A673 (cell line): ENCODE measurements around the gene PAX5. TPM values are rescaled to one million over a fixed set of nuclear protein-coding genes. Genes with fewer than 3 reads are reported as not detected.

Experiments used
- BruUV-seq: library from RNA; stranded (reverse); fragments of 400-500 nt; replicated peaks from 2 replicates; lab custom pipeline; 2021; lab: Mats Ljungman, UMichigan
- CTCF ChIA-PET: fragments of 300-600 bp; sonication (Branson Sonifier 250); formaldehyde crosslinking; loops from one replicate; lab custom pipeline; 2022; ENCODE audit warnings: antibody characterized with exemption; lab: Charles Lee
- POLR2A ChIA-PET: fragments of 300-600 bp; sonication (Branson Sonifier 250); formaldehyde crosslinking; loops from one replicate; lab custom pipeline; 2022; ENCODE audit warnings: antibody characterized with exemption; ENCODE audit not compliant: low non-redundant PET; lab: Charles Lee
- DNase-seq: peaks from one replicate; pipeline ENCODE4 v3.0.0-alpha.2; 2015; ENCODE audit warnings: low spot score
- H3K27ac ChIP-seq: fragments of 200-600 bp; sonication (generic); 2 replicates; pipeline ENCODE4 v1.5.1; 2016; ENCODE audit warnings: mixed run types, low read depth, mild to moderate bottlenecking, mixed read lengths, antibody characterized with exemption, low read length; ENCODE audit not compliant: poor library complexity, severe bottlenecking
- H3K27me3 ChIP-seq: fragments of 200-600 bp; sonication (generic); replicated peaks from 2 replicates; pipeline ENCODE4 v1.6.1; 2017; ENCODE audit warnings: mixed run types, low read depth, mild to moderate bottlenecking, mixed read lengths, antibody characterized with exemption, low read length; ENCODE audit not compliant: insufficient read depth, poor library complexity
- H3K36me3 ChIP-seq: fragments of 200-600 bp; sonication (generic); 2 replicates; pipeline ENCODE4 v1.6.1; 2016; ENCODE audit warnings: mixed run types, mild to moderate bottlenecking, mixed read lengths, antibody characterized with exemption, low read length; ENCODE audit not compliant: insufficient read depth, poor library complexity, severe bottlenecking
- H3K4me1 ChIP-seq: fragments of 200-600 bp; sonication (generic); 2 replicates; pipeline ENCODE4 v1.6.1; 2017; ENCODE audit warnings: mixed run types, mild to moderate bottlenecking, mixed read lengths, antibody characterized with exemption, low read length; ENCODE audit not compliant: insufficient read depth, poor library complexity, severe bottlenecking
- H3K4me3 ChIP-seq: fragments of 200-600 bp; sonication (generic); 2 replicates; pipeline ENCODE4 v1.5.1; 2016; ENCODE audit warnings: low read depth, mixed run types, mild to moderate bottlenecking, mixed read lengths, low read length; ENCODE audit not compliant: poor library complexity, severe bottlenecking
- H3K9me3 ChIP-seq: fragments of 200-600 bp; sonication (generic); 2 replicates; pipeline ENCODE4 v1.6.1; 2016; ENCODE audit warnings: mixed run types, low read depth, mild to moderate bottlenecking, mixed read lengths, antibody characterized with exemption, low read length; ENCODE audit not compliant: poor library complexity, severe bottlenecking
- CTCF ChIP-seq: fragments of 300-800, 200-600 bp; sonication (generic); conservative IDR thresholded peaks from 2 replicates; pipeline ENCODE4 v1.5.1; 2017; ENCODE audit warnings: low read depth, mild to moderate bottlenecking, antibody characterized with exemption, low read length, moderate library complexity, mixed read lengths
- EZH2 ChIP-seq: fragments of 200-600 bp; sonication (generic); IDR thresholded peaks from 2 replicates; pipeline ENCODE4 v1.6.1; 2017; ENCODE audit warnings: borderline replicate concordance, low read depth, mild to moderate bottlenecking, mixed read lengths, antibody characterized with exemption, low read length; ENCODE audit not compliant: poor library complexity, severe bottlenecking
- intact Hi-C: fragments of 100-400 bp; cut with micrococcal nuclease; formaldehyde crosslinking; loops from one replicate; pipeline ENCODE4 v1.10.0; 2022; ENCODE audit not compliant: unreplicated experiment
- total RNA-seq: library from RNA; stranded (reverse); gene quantifications from 2 replicates; pipeline ENCODE4 v1.2.3, GENCODE V29; 2021

PAX5 gene
- total RNA-seq, 1 experiment from 2014 or later, result 5.5 TPM

GRCh38 chr9:37028420-37029031 is 5.5 kb downstream of the PAX5 start:
- TF ChIP-seq EZH2 (no peak), CTCF (no peak)
- intact Hi-C loops, result loop anchor here (5.0 to 10.0 kb wide), 2 partner anchors 119 to 306 kb away; no protein-coding TSS in a partner anchor
- peaks cover 9% of the 10 kb centered on the region for H3K27me3 ChIP-seq
- DNase-seq, result no peak
- no peaks in the 10 kb centered on the region for H3K36me3 ChIP-seq
- H3K4me1 ChIP-seq, result no peaks in the 10 kb centered on the region
- H3K9me3 ChIP-seq, result no peaks in the 10 kb centered on the region
- no peak overlapping the region for H3K4me3 ChIP-seq
- POLR2A ChIA-PET, result interaction anchor here (0.7 kb wide), 1 partner anchor 11 kb away, joined by 3 read pairs; no protein-coding TSS in a partner anchor
- BruUV-seq, result no TSS peak
- no peak overlapping the region for H3K27ac ChIP-seq
- CTCF ChIA-PET, result no interaction called here

GRCh38 chr9:37027582-37028419 is 6.3 kb downstream of the PAX5 start:
- TF ChIP-seq CTCF, result no peak
- TF ChIP-seq EZH2, result no peak
- no TSS peak for BruUV-seq
- DNase-seq, result peak; percentile 99
- POLR2A ChIA-PET, result interaction anchor here (0.7 kb wide), 2 partner anchors 11 to 20 kb away, joined by 4 to 7 read pairs; no protein-coding TSS in a partner anchor
- Histone ChIP-seq H3K27me3 (peaks cover 9% of the 10 kb centered on the region), H3K4me1 (no peaks in the 10 kb centered on the region), H3K4me3 (peak overlapping the region; percentile 56), H3K27ac (no peak overlapping the region), H3K9me3 (no peaks in the 10 kb centered on the region), H3K36me3 (no peaks in the 10 kb centered on the region)
- intact Hi-C loops, result loop anchor here (5.0 to 10.0 kb wide), 2 partner anchors 120 to 307 kb away; no protein-coding TSS in a partner anchor
- CTCF ChIA-PET, result interaction anchor here (0.6 to 1.1 kb wide), 5 partner anchors 9 to 90 kb away, joined by 3 to 9 read pairs (median 6); no protein-coding TSS in a partner anchor

GRCh38 chr9:37026931-37027581 is 7.0 kb downstream of the PAX5 start:
- H3K4me1 ChIP-seq, result no peaks in the 10 kb centered on the region
- H3K4me3 ChIP-seq, result peak overlapping the region; percentile 56
- TF ChIP-seq EZH2, result no peak
- TF ChIP-seq CTCF, result no peak
- no peaks in the 10 kb centered on the region for H3K9me3 ChIP-seq
- CTCF ChIA-PET, result interaction anchor here (0.6 to 2.5 kb wide), 6 partner anchors 9 to 90 kb away, joined by 3 to 9 read pairs (median 6); no protein-coding TSS in a partner anchor
- intact Hi-C loops, result loop anchor here (5.0 to 10.0 kb wide), 2 partner anchors 120 to 308 kb away; no protein-coding TSS in a partner anchor
- peak; percentile 46 for DNase-seq
- H3K27me3 ChIP-seq, result peaks cover 9% of the 10 kb centered on the region
- no peaks in the 10 kb centered on the region for H3K36me3 ChIP-seq
- POLR2A ChIA-PET, result interaction anchor here (0.7 kb wide), 2 partner anchors 12 to 19 kb away, joined by 4 to 7 read pairs; no protein-coding TSS in a partner anchor
- BruUV-seq, result no TSS peak
- no peak overlapping the region for H3K27ac ChIP-seq
